Esophagus muscularis mucosa (tissue), 4 donors: ENCODE results near the gene CXADR. TPM values are rescaled to one million over a fixed set of nuclear protein-coding genes. Genes with fewer than 3 reads are reported as not detected.
"Not testable (repeated sequence)": the region's sequence is repeated elsewhere in the genome, so short reads cannot be mapped to it uniquely, and the experiment has no call there.

Experiments used
- DNase-seq: peaks from one replicate; pipeline ENCODE4 v3.0.0-alpha.2; 2017; ENCODE audit errors: extremely low spot score
- H3K27ac ChIP-seq, 4 donors: fragments of 200-600 bp; sonication (generic); replicated peaks in 1 of 4; 1 replicate in 3 of 4; 2 replicates in 1 of 4; pipeline ENCODE4 v1.5.1; 2016 to 2019; ENCODE audit warnings: mild to moderate bottlenecking in 1 of 4
- H3K27me3 ChIP-seq, 4 donors: fragments of 200-600 bp; sonication (generic); one replicate each; pipeline versions ENCODE4 v1.5.1 to v1.6.0; 2016 to 2019
- H3K36me3 ChIP-seq, 4 donors: fragments of 200-600 bp; sonication (generic); one replicate each; pipeline ENCODE4 v1.5.1; 2016 to 2019
- H3K4me1 ChIP-seq, 4 donors: fragments of 200-600 bp; sonication (generic); one replicate each; pipeline ENCODE4 v1.5.1; 2016 to 2019
- H3K4me3 ChIP-seq, 4 donors: fragments of 200-600 bp; sonication (generic); 1 replicate in 2 of 4; 2 replicates in 2 of 4; pipeline ENCODE4 v1.5.1; 2016 to 2019; ENCODE audit warnings: mild to moderate bottlenecking in 4 of 4, moderate library complexity in 1 of 4
- H3K9me3 ChIP-seq, 4 donors: fragments of 200-600 bp; sonication (generic); 1 replicate in 3 of 4; 2 replicates in 1 of 4; pipeline ENCODE4 v1.5.1; 2016 to 2019
- CTCF ChIP-seq, 3 experiments: fragments of 200-600 bp in 2 of 3; fragments of 450-650 bp in 1 of 3; sonication (generic) in 2 of 3; IDR thresholded peaks; one replicate each; pipeline ENCODE4 v1.5.1; 2017 to 2019; ENCODE audit warnings: antibody characterized with exemption in 3 of 3, mild to moderate bottlenecking in 2 of 3, moderate library complexity in 1 of 3
- EP300 ChIP-seq: sonication (generic); formaldehyde crosslinking; IDR thresholded peaks from one replicate; pipeline ENCODE4 v1.6.1; 2017; ENCODE audit warnings: antibody characterized with exemption
- POLR2A ChIP-seq: fragments of 450-650 bp; IDR thresholded peaks from one replicate; pipeline ENCODE4 v1.6.1; 2017; ENCODE audit warnings: antibody characterized with exemption, moderate library complexity, mild to moderate bottlenecking, low read depth
- POLR2AphosphoS5 ChIP-seq, 2 donors: sonication (generic); formaldehyde crosslinking; IDR thresholded peaks; one replicate each; pipeline ENCODE4 v1.6.1; 2017; ENCODE audit warnings: antibody characterized with exemption in 2 of 2
- WGBS: methylation state at CpG from one replicate; pipeline ENCODE4 v1.1.5; 2018; 5-methylcytosine and 5-hydroxymethylcytosine counted together
- intact Hi-C: fragments of 100-400 bp; cut with DNase I; formaldehyde crosslinking; loops from one replicate; pipeline ENCODE4 v1.15.1; 2023
- total RNA-seq, 4 donors: library from RNA; depleted of rRNA; stranded (reverse); fragments of >200 nt; gene quantifications; one replicate each; pipeline versions ENCODE4 v1.1.0 to v1.2.1, GENCODE V29; 2016

CXADR gene
- total RNA-seq, 4 donors from 2014 or later = 0.33 to 1.4 (median 0.82) TPM

- TF ChIP-seq CTCF (IDR thresholded peaks at IDR 0.05) = no peak
- TF ChIP-seq EP300 = no peak
- no peak for TF ChIP-seq POLR2AphosphoS5 (IDR thresholded peaks at IDR 0.05)
- no peak for TF ChIP-seq POLR2A
- WGBS = 100% methylated on average over 1 of the region's 1 CpG
- DNase-seq = no peak
- H3K36me3 ChIP-seq = no peaks in the 10 kb centered on the region
- H3K27ac ChIP-seq = no peak overlapping the region
- peaks cover 0 to 5% (median 0%) of the 10 kb centered on the region in 4 donors for H3K4me1 ChIP-seq
- intact Hi-C loops = no loop called here
- H3K9me3 ChIP-seq = no peaks in the 10 kb centered on the region
- H3K4me3 ChIP-seq = no peak overlapping the region
- no peaks in the 10 kb centered on the region for H3K27me3 ChIP-seq
Observed at GRCh38 chr21:17468698-17469097, 44.1 kb upstream of the CXADR start.

- no peak overlapping the region for H3K4me3 ChIP-seq
- intact Hi-C loops = no loop called here
- H3K36me3 ChIP-seq = no peaks in the 10 kb centered on the region
- no peak overlapping the region for H3K27ac ChIP-seq
- H3K4me1 ChIP-seq = peaks cover 0 to 5% (median 0%) of the 10 kb centered on the region in 4 donors
- 87% methylated on average over 1 of the region's 1 CpG for WGBS
- TF ChIP-seq POLR2AphosphoS5 (IDR thresholded peaks at IDR 0.05) (no peak), POLR2A (no peak), CTCF (IDR thresholded peaks at IDR 0.05) (no peak), EP300 (no peak)
- no peak for DNase-seq
- no peaks in the 10 kb centered on the region for H3K9me3 ChIP-seq
- no peaks in the 10 kb centered on the region for H3K27me3 ChIP-seq
Observed at GRCh38 chr21:17469727-17470126, 43.1 kb upstream of the CXADR start.

- H3K4me1 ChIP-seq = peaks cover 0 to 5% (median 0%) of the 10 kb centered on the region in 4 donors
- no peak overlapping the region for H3K4me3 ChIP-seq
- no peaks in the 10 kb centered on the region for H3K36me3 ChIP-seq
- DNase-seq = no peak
- 57% methylated on average over 1 of the region's 1 CpG for WGBS
- no peaks in the 10 kb centered on the region for H3K9me3 ChIP-seq
- intact Hi-C loops = no loop called here
- TF ChIP-seq POLR2AphosphoS5 (IDR thresholded peaks at IDR 0.05) = no peak
- no peak for TF ChIP-seq EP300
- no peak for TF ChIP-seq CTCF (IDR thresholded peaks at IDR 0.05)
- TF ChIP-seq POLR2A = no peak
- no peak overlapping the region for H3K27ac ChIP-seq
- no peaks in the 10 kb centered on the region for H3K27me3 ChIP-seq
Observed at GRCh38 chr21:17472182-17472581, 40.7 kb upstream of the CXADR start.

GRCh38 chr21:17472592-17473271 lies 40.1 kb upstream of the CXADR start:
- Histone ChIP-seq H3K4me3 (no peak overlapping the region), H3K36me3 (no peaks in the 10 kb centered on the region), H3K9me3 (no peaks in the 10 kb centered on the region), H3K4me1 (peaks cover 0 to 4% (median 0%) of the 10 kb centered on the region in 4 donors), H3K27me3 (no peaks in the 10 kb centered on the region), H3K27ac (no peak overlapping the region)
- TF ChIP-seq POLR2AphosphoS5 (IDR thresholded peaks at IDR 0.05) (no peak), POLR2A (no peak), EP300 (no peak), CTCF (IDR thresholded peaks at IDR 0.05) (no peak)
- intact Hi-C loops = no loop called here
- WGBS = 81% methylated on average over 5 of the region's 7 CpGs
- DNase-seq = no peak

- TF ChIP-seq POLR2AphosphoS5 (IDR thresholded peaks at IDR 0.05) (no peak), POLR2A (no peak)
- DNase-seq = no peak
- no peak overlapping the region for H3K4me3 ChIP-seq
- H3K27ac ChIP-seq = no peak overlapping the region
- intact Hi-C loops = no loop called here
- H3K9me3 ChIP-seq = no peaks in the 10 kb centered on the region
- WGBS = 88% methylated on average over 4 of the region's 4 CpGs
- no peaks in the 10 kb centered on the region for H3K36me3 ChIP-seq
- H3K27me3 ChIP-seq = no peaks in the 10 kb centered on the region
- no peaks in the 10 kb centered on the region for H3K4me1 ChIP-seq
Observed at GRCh38 chr21:17476006-17476405, 36.8 kb upstream of the CXADR start.

GRCh38 chr21:17478156-17478555 lies 34.7 kb upstream of the CXADR start:
- H3K27ac ChIP-seq, DNase-seq, H3K27me3 ChIP-seq, H3K4me3 ChIP-seq, H3K4me1 ChIP-seq, H3K9me3 ChIP-seq, intact Hi-C loops, H3K36me3 ChIP-seq: not testable (repeated sequence)
- WGBS = 97% methylated on average over 6 of the region's 6 CpGs
